Prostate gland (tissue), 2 donors: ENCODE results near the gene NBAS. TPM values are rescaled to one million over a fixed set of nuclear protein-coding genes. Genes with fewer than 3 reads are reported as not detected.
"Not testable (repeated sequence)": the region's sequence is repeated elsewhere in the genome, so short reads cannot be mapped to it uniquely, and the experiment has no call there.

Experiments used
- DNase-seq: peaks from one replicate; pipeline ENCODE4 v3.0.0-alpha.2; 2019; ENCODE audit warnings: low spot score
- H3K27ac ChIP-seq, 2 donors: fragments of 200-600 bp; sonication (generic); 2 replicates each; pipeline ENCODE4 v1.5.1; 2017 to 2019
- H3K27me3 ChIP-seq: fragments of 200-600 bp; sonication (generic); replicated peaks from 2 replicates; pipeline ENCODE4 v1.5.1; 2019; ENCODE audit not compliant: insufficient read depth
- H3K36me3 ChIP-seq, 2 donors: fragments of 200-600 bp; sonication (generic); 1 replicate in 1 of 2; 2 replicates in 1 of 2; pipeline versions ENCODE4 v1.5.1 to v1.8.1; 2017 to 2019
- H3K4me1 ChIP-seq: fragments of 200-600 bp; sonication (generic); replicated peaks from 2 replicates; pipeline ENCODE4 v1.5.1; 2019
- H3K4me3 ChIP-seq, 2 donors: fragments of 200-600 bp; sonication (generic); 2 replicates each; pipeline ENCODE4 v1.5.1; 2017 to 2019
- H3K9me3 ChIP-seq: fragments of 200-600 bp; sonication (generic); 2 replicates; pipeline ENCODE4 v1.5.1; 2017
- CTCF ChIP-seq, 4 experiments: fragments of 200-600 bp in 2 of 4; fragments of 450-650 bp in 2 of 4; sonication (generic) in 2 of 4; IDR thresholded peaks; 1 replicate in 3 of 4; 2 replicates in 1 of 4; pipeline ENCODE4 v1.5.1; 2016 to 2019; ENCODE audit warnings: antibody characterized with exemption in 4 of 4, mild to moderate bottlenecking in 2 of 4, moderate library complexity in 2 of 4
- POLR2A ChIP-seq: fragments of 450-650 bp; IDR thresholded peaks from one replicate; pipeline ENCODE4 v1.6.1; 2016; ENCODE audit warnings: antibody characterized with exemption, mild to moderate bottlenecking
- POLR2AphosphoS5 ChIP-seq: sonication (generic); formaldehyde crosslinking; IDR thresholded peaks from one replicate; pipeline ENCODE4 v1.6.1; 2017; ENCODE audit warnings: antibody characterized with exemption
- WGBS: methylation state at CpG from one replicate; pipeline ENCODE4 v1.1.5; 2018; 5-methylcytosine and 5-hydroxymethylcytosine counted together
- intact Hi-C: fragments of 100-400 bp; cut with DNase I; formaldehyde crosslinking; loops from one replicate; pipeline ENCODE4 v1.14.2; 2022
- total RNA-seq, 2 donors: library from RNA; depleted of rRNA; stranded (reverse); fragments of >200 nt; gene quantifications; one replicate each; pipeline ENCODE4 v1.1.0, GENCODE V29; 2016

The NBAS gene
- total RNA-seq, 2 donors from 2014 or later, result 34.8 to 55.0 TPM

- intact Hi-C loops, result no loop called here
- no peak for DNase-seq
Measured at GRCh38 chr2:15527074-15527739, 33.9 kb downstream of the NBAS start.

GRCh38 chr2:15521641-15522181 is 39.4 kb downstream of the NBAS start:
- no peaks in the 10 kb centered on the region for H3K36me3 ChIP-seq
- 71% methylated on average over 2 of the region's 2 CpGs for WGBS

More at GRCh38 chr2:15527074-15527739, 33.9 kb downstream of the NBAS start:
- no peaks in the 10 kb centered on the region for H3K27me3 ChIP-seq
- whole genome bisulfite sequencing, result 94% methylated on average over 6 of the region's 6 CpGs
- TF ChIP-seq CTCF (IDR thresholded peaks at IDR 0.05), result no peak
- no peak for TF ChIP-seq POLR2A
- no peak for TF ChIP-seq POLR2AphosphoS5
- H3K4me3 ChIP-seq, result no peak overlapping the region
- H3K27ac ChIP-seq, result no peak overlapping the region
- H3K4me1 ChIP-seq, result no peaks in the 10 kb centered on the region
- no peaks in the 10 kb centered on the region for H3K36me3 ChIP-seq
- H3K9me3 ChIP-seq, result no peaks in the 10 kb centered on the region

GRCh38 chr2:15520346-15520745 is 40.8 kb downstream of the NBAS start:
- H3K9me3 ChIP-seq, result no peaks in the 10 kb centered on the region
- TF ChIP-seq POLR2A, result no peak
- no peak for TF ChIP-seq CTCF (IDR thresholded peaks at IDR 0.05)
- no peak for TF ChIP-seq POLR2AphosphoS5
- no peak for DNase-seq
- H3K4me3 ChIP-seq, result no peak overlapping the region
- H3K27me3 ChIP-seq, result no peaks in the 10 kb centered on the region
- no peak overlapping the region for H3K27ac ChIP-seq
- intact Hi-C loops, result no loop called here
- no peaks in the 10 kb centered on the region for H3K4me1 ChIP-seq
- 96% methylated on average over 5 of the region's 5 CpGs for WGBS
- no peaks in the 10 kb centered on the region for H3K36me3 ChIP-seq

More at GRCh38 chr2:15521641-15522181, 39.4 kb downstream of the NBAS start:
- Histone ChIP-seq H3K4me3 (no peak overlapping the region), H3K27me3 (no peaks in the 10 kb centered on the region), H3K9me3 (no peaks in the 10 kb centered on the region), H3K27ac (no peak overlapping the region), H3K4me1 (no peaks in the 10 kb centered on the region)
- no peak for TF ChIP-seq CTCF (IDR thresholded peaks at IDR 0.05)
- TF ChIP-seq POLR2AphosphoS5, result no peak
- TF ChIP-seq POLR2A, result no peak
- DNase-seq, result no peak
- intact Hi-C loops, result no loop called here

- H3K4me3 ChIP-seq, H3K9me3 ChIP-seq, H3K27me3 ChIP-seq, H3K27ac ChIP-seq, H3K4me1 ChIP-seq, H3K36me3 ChIP-seq, DNase-seq, intact Hi-C loops: not testable (repeated sequence)
- WGBS, result 98% methylated on average over 3 of the region's 3 CpGs
Measured at GRCh38 chr2:15518759-15519158, 42.4 kb downstream of the NBAS start.

GRCh38 chr2:15517793-15518192 is 43.3 kb downstream of the NBAS start:
- TF ChIP-seq POLR2AphosphoS5 (no peak), CTCF (IDR thresholded peaks at IDR 0.05) (no peak), POLR2A (no peak)
- intact Hi-C loops, result no loop called here
- no peaks in the 10 kb centered on the region for H3K4me1 ChIP-seq
- H3K36me3 ChIP-seq, result no peaks in the 10 kb centered on the region
- H3K9me3 ChIP-seq, result no peaks in the 10 kb centered on the region
- 87% methylated on average over 2 of the region's 2 CpGs for WGBS
- no peak overlapping the region for H3K4me3 ChIP-seq
- H3K27ac ChIP-seq, result no peak overlapping the region
- no peak for DNase-seq
- no peaks in the 10 kb centered on the region for H3K27me3 ChIP-seq
